ENCODE data around the gene VWA3B.
"Not testable (repeated sequence)": the region's sequence is repeated elsewhere in the genome, so short reads cannot be mapped to it uniquely, and the experiment has no call there.

The VWA3B gene

DNA sequence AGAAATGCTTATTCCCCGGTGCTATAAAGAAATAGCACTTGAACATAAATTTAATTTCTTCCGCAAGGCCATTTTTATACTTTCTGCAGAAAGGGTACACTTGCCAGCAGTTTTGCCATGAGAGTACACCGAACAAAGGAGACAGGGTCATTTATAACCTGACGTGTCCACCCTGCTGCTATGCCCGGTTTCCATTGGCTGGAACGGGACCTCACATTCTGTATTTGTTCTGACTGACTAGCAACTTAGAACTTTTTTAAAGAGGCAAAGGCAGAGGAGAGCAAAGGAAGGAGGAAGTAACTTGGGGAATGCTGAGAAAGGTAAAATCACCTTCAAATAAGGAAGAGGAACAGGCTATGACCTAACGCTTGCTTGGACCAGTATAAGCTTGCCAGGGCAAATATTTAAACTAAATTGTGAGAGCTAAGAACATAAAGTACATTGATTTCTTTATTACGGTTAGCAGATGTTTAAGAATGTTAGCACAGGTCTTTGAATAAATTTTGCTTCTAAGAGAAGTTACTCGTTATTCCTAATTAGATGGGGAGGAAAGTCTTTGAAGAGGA is 220.2 kb downstream of the VWA3B start:
- DNase-seq: not testable (repeated sequence)

GRCh38 chr2:98308068-98308467 is 221.1 kb downstream of the VWA3B start:
- DNase-seq: no peak

DNA sequence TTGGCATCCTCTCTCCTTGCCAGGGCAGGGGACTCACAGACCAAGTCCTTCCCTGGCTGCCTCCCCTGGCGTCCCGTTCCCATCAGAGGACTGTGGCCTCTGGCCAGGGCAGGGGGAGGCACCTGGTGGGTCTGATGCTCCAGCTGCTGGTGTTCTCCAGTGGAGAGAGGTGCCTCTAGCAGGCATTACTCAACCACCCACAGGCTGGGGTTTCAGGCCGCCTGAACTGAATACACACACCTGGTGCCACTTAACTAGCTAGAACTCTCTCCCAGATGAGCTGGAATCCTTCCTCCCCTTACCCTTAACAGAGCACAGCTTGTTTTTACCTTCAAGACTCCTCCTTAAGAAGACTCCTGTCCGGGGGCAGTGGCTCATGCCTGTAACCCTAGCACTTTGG is 221.6 kb downstream of the VWA3B start:
- no peak for DNase-seq

DNA sequence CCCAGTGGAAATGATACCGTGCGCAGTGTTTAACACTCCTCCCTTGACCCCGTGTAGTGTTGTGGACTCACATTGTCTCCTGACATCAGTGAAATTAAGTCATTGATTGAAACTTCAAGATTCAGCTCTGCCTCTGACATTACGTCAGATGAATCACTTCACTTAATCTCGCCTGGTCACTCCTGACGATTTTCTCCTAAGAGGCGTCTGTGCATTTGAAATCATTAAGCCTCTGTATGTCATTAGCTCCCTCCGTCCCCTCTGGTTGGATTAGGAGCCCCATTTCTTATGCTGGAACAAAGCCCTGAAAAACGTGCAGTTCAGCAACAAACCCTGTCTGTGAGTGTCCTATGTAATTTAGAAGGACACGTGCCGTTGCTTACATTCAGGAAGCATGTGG is 222.6 kb downstream of the VWA3B start:
- DNase-seq: no peak

GRCh38 chr2:98310010-98310409 is 223.0 kb downstream of the VWA3B start:
- DNase-seq: no peak

GRCh38 chr2:98311090-98311489 is 224.1 kb downstream of the VWA3B start:
- no peak for DNase-seq

DNA sequence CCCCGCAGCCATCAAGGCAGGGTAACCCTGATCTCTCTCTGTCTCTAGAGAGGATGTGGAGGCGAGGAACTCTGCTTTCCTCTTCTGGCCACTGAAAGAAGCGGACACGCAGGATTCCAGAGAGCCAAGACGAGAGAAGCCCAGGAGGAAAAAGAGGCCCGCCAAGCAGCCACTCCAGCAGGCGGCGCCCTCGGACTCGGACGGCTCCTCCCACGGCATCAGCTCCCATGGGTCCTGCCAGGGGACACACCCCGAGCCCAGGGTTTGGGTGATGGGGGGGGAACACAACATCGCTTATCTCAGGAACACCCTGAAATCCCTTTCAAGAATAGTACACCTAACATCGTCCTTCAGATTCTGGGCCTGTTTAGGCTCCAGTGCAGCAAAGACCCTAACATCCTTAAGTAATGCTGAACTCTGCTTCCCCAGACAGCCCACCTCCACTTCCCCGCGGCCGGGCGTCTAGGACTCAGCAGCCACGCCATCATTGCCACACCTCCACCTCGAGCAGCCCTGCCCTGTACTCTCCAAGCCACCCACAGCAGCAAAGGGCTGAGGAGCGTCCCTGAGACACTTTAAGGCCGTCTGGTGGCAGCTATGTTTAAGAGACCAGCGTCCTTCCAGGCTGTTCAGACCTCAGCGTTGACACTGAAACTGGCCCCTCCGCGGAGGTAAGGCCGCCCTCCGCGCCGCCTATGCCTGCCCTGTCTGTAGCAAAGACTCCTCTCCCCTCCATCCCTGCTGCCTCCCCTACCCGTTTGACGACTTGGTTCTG is 225.0 kb downstream of the VWA3B start:
- DNase-seq: no peak

GRCh38 chr2:98313492-98314250 is 226.7 kb downstream of the VWA3B start:
- DNase-seq: no peak

- DNase-seq: no peak
Observed at GRCh38 chr2:98314251-98314650, 227.3 kb downstream of the VWA3B start.

- DNase-seq: no peak
Observed at GRCh38 chr2:98315957-98316356, 229.0 kb downstream of the VWA3B start.

- no peak for DNase-seq
Observed at GRCh38 chr2:98317214-98317613, 230.2 kb downstream of the VWA3B start.

GRCh38 chr2:98320171-98320570 is 233.2 kb downstream of the VWA3B start:
- DNase-seq: not testable (repeated sequence)

GRCh38 chr2:98324181-98324580 is 237.2 kb downstream of the VWA3B start:
- no peak for DNase-seq

GRCh38 chr2:98327776-98328175 is 240.8 kb downstream of the VWA3B start:
- no peak for DNase-seq

GRCh38 chr2:98329549-98329948 is 242.6 kb downstream of the VWA3B start:
- DNase-seq: no peak

GRCh38 chr2:98332989-98333388 is 246.0 kb downstream of the VWA3B start:
- DNase-seq: no peak

- DNase-seq: no peak
Observed at GRCh38 chr2:98333922-98334321, 247.0 kb downstream of the VWA3B start.

GRCh38 chr2:98334439-98335078 is 247.6 kb downstream of the VWA3B start:
- peak; percentile 58 for DNase-seq

DNA sequence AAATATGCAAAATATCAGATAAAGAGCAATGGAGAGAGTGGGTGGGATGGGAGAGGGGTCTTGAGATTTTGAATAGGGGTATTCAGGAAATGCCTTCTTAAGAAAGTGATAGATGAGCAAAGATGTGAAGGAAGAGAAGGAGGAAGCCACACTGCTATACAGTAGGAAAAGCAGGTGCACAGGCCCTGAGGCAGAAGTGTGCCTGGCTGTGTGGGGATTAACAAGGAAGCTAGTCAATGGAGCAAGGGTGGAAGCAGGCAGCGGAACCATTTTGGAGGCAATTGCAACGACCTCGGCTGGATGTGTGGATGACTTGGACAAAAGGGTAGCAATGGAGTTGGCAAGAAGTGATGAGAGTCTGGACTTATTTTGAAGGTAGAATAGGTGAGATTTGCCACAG is 248.3 kb downstream of the VWA3B start:
- DNase-seq: no peak

GRCh38 chr2:98341241-98341640 is 254.3 kb downstream of the VWA3B start:
- DNase-seq: no peak

DNA sequence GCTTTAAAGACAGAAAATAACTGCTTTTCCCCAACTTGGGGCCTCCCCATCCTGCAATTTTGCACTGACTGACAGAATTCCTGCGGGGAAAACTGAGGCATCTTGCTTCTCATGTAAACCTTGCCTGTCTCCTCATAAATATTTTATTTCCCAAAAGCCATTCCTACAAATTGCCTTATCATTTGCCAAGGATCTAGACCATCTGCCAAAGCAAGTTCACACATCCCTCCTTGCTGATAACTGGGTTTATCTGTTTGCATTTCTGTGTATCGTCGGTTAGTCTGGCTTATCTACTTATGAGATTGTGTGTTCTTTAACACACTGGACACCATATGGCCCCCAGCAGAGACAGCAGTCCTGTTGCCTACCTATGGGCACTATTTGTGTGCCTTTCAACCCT is 256.3 kb downstream of the VWA3B start:
- DNase-seq: no peak

DNA sequence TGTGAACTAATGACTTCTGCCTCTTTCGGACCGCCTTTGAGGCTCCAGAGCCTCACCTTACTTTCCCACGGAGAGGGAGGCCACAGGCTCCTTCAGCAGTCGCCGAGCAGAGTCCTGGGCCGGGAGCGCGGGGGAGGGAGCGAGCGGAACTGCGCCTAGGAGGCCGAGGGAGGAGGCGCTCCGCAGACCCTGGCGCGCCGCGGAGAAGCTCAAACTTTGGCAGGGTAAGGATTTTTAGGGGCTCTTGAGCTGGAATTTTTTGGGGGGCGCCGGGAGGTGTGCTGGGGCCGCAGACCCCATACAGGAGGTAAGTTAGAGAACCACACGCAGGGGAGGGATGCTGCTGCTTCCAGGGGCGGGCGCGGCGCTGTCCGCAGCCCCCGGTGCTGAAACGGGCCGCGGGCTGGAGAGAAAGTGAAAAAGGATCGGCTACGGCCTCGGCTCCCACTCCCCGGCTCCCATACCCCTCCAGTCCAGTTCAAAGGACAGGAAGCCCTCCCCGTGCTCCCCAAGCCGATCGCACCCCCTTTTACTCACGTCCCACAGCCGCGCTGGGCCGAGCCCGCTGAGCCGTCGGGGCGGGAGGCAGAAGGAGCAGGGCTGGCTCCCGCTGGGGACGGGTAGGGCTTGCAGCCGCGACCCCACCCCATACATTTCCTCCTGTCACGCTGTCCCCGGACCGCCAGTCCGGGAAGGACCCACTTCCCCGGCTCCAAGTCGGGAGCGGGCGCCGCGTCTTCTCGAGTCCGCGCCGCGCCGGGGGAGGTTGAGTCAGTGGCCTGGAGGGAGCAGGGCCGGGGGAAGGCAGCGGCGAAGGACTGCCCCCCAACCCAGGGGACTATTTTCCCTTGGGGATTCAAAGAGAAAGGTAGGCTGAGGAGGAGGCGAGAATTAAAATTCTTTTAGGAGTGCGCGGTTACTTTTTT is 259.6 kb downstream of the VWA3B start, which contains the start of gene CNGA3:
CNGA3 (plus strand) TSS at position 146 of the 926 bp plus-strand sequence. CDS start 23,520 bp downstream, outside the sequence.
- DNase-seq: no peak
